T-helper 2 cell treated with Interferon-gamma antibody and Interleukin-4, amounts not matched to agents 100 ng/mL and 5 ng/mL, for 36 hours (primary cell): Measurements from ENCODE around the gene LYPD5. TPM values are rescaled to one million over a fixed set of nuclear protein-coding genes. Genes with fewer than 3 reads are reported as not detected.

Experiments
- intact Hi-C: fragments of 100-400 bp; cut with micrococcal nuclease; formaldehyde crosslinking; loops from one replicate; pipeline ENCODE4 v1.15.1; 2023
- total RNA-seq: library from RNA; stranded (reverse); gene quantifications from 2 replicates; pipeline ENCODE4 v1.2.3, GENCODE V29; 2022

Gene LYPD5
- total RNA-seq, 1 donor from 2014 or later = 0.45 TPM

DNA sequence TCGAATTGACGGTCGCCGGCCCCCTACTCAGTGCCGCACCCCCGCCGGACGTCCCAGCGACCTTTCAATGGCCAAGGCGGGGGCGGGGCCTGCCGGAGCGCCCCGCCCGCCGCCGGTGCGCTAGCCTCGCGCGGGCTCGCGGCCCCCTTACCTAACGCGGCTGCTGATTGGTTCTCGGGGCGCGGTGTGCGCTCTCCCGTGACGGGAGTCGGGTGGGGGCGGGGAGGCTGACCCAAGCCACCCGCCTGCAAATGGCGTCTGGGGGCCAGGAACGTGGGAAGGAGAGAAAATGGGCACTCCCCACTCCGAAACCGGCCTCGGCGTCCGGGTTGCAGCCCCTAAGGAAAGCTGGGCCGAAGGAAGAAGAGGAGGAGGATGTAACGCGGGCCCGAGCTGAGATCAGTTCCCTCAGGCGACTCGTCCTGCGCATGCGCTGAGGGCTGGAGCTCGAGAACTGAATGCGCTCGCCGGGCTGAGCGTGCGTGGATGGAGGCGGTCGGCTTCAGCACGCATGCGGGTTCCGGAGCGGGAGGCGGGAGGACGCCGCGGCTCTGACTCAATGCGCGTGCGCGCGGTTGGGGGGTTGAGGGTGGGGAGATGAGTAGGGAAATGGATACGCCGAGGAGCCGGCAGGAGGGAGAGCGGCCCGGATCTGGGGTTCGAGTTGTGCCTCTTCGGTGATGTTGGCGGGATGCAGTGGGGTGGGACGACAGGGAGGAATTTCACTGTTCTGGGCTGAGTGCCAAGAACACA lies 47.6 kb downstream of the LYPD5 start, which contains the start of gene SMG9:
Gene SMG9 (minus strand): TSS at position 460 of the 753 bp plus-strand sequence. CDS start 4,221 bp downstream, outside the sequence.
- intact Hi-C loops = loop anchor here (1.0 to 10.0 kb wide), 8 partner anchors 9 to 1140 kb away; partner anchors contain the start of genes IRGQ, TOMM40, ZNF575 and ZNF576

DNA sequence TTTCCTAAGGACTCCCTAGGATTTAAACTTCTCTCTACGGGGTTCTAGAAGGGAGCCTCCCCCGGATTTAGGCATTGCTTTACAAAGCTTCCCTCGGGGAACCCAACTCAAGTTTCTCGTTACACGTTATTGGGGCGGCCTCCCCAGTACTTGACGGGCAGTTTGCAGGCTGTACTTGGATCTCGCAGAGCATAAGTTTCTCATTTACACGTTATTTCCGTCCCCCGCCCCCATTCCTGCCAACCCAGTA lies 48.1 kb downstream of the LYPD5 start:
- intact Hi-C loops = loop anchor here (1.0 to 10.0 kb wide), 8 partner anchors 9 to 1141 kb away; partner anchors contain the start of genes IRGQ, TOMM40, ZNF575 and ZNF576

DNA sequence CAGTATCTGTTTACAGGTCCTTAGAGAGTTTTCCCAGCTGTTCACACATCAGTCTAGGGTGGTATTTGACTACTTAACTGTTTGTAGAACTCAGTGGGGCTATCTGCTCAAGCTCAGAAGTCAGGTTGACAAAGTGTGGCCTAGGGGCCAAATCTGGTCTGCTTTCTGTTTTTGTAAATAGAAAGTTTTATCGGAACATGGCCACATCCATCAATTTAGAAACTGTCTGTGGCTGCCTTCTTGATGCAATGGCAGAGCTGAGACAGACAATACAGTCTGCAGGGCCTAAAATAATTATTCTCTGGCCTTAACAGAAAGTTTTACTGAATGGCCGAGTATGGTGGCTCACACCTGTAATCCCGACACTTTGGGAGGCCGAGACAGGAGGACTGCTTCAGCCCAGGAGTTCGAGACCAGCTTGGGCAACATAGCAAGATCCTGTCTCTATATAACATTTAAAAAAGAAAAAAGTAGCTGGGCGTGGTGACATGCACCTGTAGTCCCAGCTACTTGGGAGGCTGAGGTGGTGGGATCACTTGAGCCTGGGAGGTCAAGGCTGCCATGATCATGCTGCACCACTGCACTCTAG lies 49.9 kb downstream of the LYPD5 start:
- intact Hi-C loops = loop anchor here (10.0 kb wide), 2 partner anchors 218 to 1142 kb away; partner anchors contain the start of genes TOMM40 and ZNF575

DNA sequence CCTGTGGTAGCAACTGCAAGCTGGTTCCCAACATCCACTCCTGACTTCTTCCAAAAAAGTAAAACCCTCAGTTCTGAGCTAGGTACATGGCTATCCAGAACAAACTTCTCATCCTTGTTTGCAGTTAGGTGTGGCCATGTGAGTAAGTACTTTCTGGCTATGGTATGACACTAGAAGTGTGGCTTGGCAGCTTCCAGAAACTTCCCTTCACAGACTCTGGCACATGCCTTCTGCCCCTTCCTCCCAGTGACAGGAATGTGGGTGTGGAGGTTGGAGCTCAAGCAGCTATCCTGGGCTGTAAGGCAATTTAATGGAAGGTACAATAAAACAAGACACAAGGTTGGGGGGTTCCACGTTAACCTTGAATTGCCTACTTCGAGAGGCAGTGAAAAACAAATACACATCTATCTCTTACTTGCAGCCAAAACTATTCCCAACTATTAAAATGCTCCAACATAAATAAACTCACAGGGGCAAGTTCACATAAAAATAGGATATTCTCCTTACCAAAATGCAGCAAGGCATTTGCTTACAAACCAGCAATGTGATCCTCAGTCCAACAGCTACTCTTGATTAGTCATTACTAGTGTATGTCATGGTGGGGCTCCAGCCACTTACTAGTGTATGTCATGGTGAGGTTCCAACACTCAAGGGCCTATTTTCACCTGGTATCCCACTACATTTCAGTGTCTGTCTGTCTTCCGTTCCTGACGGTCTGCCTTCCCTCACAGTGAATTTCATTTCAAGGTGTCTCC lies 50.6 kb downstream of the LYPD5 start:
- intact Hi-C loops = loop anchor here (10.0 kb wide), 2 partner anchors 217 to 1143 kb away; partner anchors contain the start of genes TOMM40 and ZNF575

DNA sequence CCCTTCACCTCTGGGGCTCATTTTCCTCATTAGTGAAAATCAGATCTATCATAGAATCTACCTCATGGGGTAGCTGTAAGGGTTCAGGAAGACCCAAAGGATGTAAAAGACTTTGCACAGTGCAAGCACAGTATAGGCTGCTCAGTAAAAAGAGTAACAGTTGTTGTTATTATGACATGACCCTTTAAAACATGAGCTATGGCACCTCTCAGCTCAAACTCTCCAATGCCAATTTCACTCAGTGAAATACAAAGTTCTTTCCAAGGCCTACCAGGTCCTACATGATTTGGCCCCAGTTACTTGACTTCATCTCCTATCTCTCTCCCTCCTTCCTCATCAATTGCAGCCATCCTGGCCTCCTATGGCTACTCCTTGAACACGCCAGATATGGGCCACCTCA lies 52.3 kb downstream of the LYPD5 start:
- intact Hi-C loops = loop anchor here (10.0 kb wide), 2 partner anchors 215 to 1145 kb away; partner anchors contain the start of genes TOMM40 and ZNF575

DNA sequence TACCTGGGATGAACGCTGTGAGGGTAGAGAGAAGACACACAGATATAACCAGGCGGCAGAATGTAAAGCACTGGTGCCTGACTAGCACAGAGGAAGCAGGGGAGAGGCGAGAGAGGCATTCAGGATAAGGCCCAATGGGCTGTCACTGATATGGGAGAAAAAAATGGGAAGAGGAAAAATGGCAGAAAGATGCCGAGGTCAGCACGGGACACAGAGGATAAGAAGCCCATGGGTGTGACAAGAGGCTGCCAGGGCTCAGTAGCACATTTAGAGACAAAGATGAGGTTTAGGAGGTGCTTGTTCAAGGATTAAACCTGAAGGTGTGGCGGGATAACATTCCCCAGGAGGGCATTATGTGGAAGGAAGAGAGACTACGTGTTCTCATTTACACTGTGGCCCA lies 53.1 kb downstream of the LYPD5 start:
- intact Hi-C loops = no loop called here

DNA sequence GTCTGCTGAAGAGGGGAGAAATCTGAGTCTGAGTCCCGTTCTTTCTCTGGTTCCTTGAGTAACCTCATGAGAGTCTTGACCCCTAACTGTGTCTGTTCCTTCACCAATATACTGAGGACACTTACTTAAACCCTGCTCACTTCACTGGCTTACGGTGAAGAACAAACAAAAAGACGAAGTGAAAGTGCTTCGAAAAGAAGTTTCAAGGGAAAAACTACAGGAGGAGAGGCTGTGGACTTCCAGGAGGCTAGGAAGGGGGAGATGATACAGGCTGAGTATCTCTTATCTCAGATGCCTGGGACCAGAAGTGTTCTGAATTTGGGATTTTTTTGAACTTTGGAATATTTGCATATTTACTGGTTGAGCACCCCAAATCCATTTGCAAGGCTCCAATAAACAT lies 53.6 kb downstream of the LYPD5 start:
- intact Hi-C loops = no loop called here

DNA sequence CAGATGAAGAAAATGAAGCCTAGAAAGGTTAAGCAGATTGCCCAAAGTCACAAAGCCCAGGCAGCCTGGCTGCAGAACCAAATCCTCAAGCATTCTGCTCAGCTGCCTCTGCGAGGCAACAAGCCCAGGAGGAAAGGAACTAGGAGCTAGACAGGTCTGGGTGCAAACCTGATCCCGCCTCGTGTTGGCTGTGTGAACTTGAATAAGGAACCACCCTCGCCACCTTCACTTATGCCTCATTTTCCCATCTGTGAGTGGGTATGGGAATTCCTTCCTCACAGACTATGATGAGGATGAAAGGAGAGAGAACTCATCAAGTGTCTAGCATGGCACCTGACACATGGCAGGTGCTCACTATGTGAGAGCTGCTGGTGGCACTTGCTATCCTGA lies 54.0 kb downstream of the LYPD5 start:
- intact Hi-C loops = no loop called here

DNA sequence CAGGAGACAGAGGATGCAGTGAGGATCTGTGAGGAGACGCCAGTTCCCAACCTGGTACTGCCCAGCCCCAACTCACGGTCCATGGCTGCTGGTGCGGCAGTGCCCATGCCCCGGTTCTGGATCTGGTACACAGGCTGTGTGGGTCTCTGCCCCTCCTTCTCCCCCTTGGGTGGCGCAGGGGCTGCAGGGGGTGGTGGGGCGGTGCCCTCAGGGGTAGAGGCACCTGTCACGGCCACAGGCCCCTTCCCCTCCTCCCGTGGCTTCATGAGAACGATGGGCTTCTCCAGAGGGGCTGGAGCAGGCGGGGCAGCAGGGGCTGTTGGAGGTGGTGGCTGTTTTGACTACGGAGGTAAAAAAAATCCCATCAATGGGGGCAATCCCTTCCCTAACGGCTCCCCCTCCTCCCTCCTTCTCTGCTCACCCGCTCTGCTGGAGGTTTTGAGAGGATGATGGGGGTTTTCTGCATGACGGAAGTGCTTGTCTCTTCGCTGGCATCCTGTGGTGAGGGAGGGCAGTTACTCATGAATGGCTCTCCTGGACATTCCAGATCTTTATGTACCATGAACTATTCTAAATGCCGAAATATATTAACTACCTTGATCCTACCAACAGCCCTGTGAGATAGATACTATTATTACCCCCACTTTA lies 54.6 kb downstream of the LYPD5 start:
- intact Hi-C loops = no loop called here

Other genes starting within 250 kb of the LYPD5 start
- gene XRCC1, start 226.9 kb downstream of the LYPD5 start, total RNA-seq = 34.6 and 36.2 TPM in 2 replicates
- gene PINLYP, start 226.6 kb downstream of the LYPD5 start, total RNA-seq = 7.0 and 9.9 TPM in 2 replicates
- 13.8 and 14.9 TPM in 2 replicates for gene IRGQ, start 206.3 kb downstream of the LYPD5 start, total RNA-seq
- 15.6 and 17.5 TPM in 2 replicates for gene ZNF576, start 205.9 kb downstream of the LYPD5 start, total RNA-seq
- gene SRRM5, start 190.4 kb downstream of the LYPD5 start, total RNA-seq = 0.59 and 0.82 TPM in 2 replicates
- gene ZNF428, start 182.8 kb downstream of the LYPD5 start, total RNA-seq = 29.0 TPM in 2 replicates
- gene CADM4, start 162.6 kb downstream of the LYPD5 start, total RNA-seq = 0.16 TPM in 2 replicates
- gene PLAUR, start 132.3 kb downstream of the LYPD5 start, total RNA-seq = 11.7 and 12.5 TPM in 2 replicates
- gene IRGC, start 86.4 kb downstream of the LYPD5 start, total RNA-seq = not detected in 2 replicates
- 71.9 and 73.9 TPM in 2 replicates for gene SMG9, start 47.5 kb downstream of the LYPD5 start, total RNA-seq
- 36.9 and 39.9 TPM in 2 replicates for gene KCNN4, start 21.5 kb downstream of the LYPD5 start, total RNA-seq
- 6.9 and 7.8 TPM in 2 replicates for gene ZNF283, start 24.9 kb upstream of the LYPD5 start, total RNA-seq
- gene ZNF404, start 81.5 kb upstream of the LYPD5 start, total RNA-seq = 1.2 and 1.5 TPM in 2 replicates
- gene ZNF45, start 132.8 kb upstream of the LYPD5 start, total RNA-seq = 13.9 and 14.4 TPM in 2 replicates
- gene ZNF221, start 148.8 kb upstream of the LYPD5 start, total RNA-seq = 0.75 and 0.77 TPM in 2 replicates
- 6.2 and 6.8 TPM in 2 replicates for gene ZNF155, start 181.7 kb upstream of the LYPD5 start, total RNA-seq
- 3.7 and 5.5 TPM in 2 replicates for gene ZNF230, start 200.5 kb upstream of the LYPD5 start, total RNA-seq
- gene ZNF222, start 222.9 kb upstream of the LYPD5 start, total RNA-seq = 2.0 and 2.7 TPM in 2 replicates
- 0.25 and 0.27 TPM in 2 replicates for gene ZNF223, start 249.6 kb upstream of the LYPD5 start, total RNA-seq